CD4-positive, alpha-beta T cell treated with Interleukin-4 for 1 hour (primary cell): ENCODE results near the gene SLIT1.

Experiments used
- DNase-seq, 2 donors: peaks; one replicate each; pipeline ENCODE4 v3.0.0-alpha.2; 2020 to 2022

Gene SLIT1

GRCh38 chr10:96992721-96993120 is 193.0 kb downstream of the SLIT1 start:
- DNase-seq, result no peak

GRCh38 chr10:96991313-96991841 is 194.4 kb downstream of the SLIT1 start:
- no peak for DNase-seq

GRCh38 chr10:96988426-96988825 is 197.3 kb downstream of the SLIT1 start:
- no peak for DNase-seq

- DNase-seq, result no peak
These were observed 197.9 kb downstream of the SLIT1 start for GRCh38 chr10:96987842-96988175.

- DNase-seq, result no peak
These were observed 198.5 kb downstream of the SLIT1 start for GRCh38 chr10:96987141-96987841.

GRCh38 chr10:96986200-96986856 is 199.4 kb downstream of the SLIT1 start:
- no peak for DNase-seq

- no peak for DNase-seq
These were observed 201.1 kb downstream of the SLIT1 start for GRCh38 chr10:96984541-96985131.

GRCh38 chr10:96982149-96982930 is 203.4 kb downstream of the SLIT1 start:
- no peak for DNase-seq

- DNase-seq, result no peak
These were observed 207.1 kb downstream of the SLIT1 start for GRCh38 chr10:96978621-96979154.

- DNase-seq, result no peak
These were observed 210.6 kb downstream of the SLIT1 start for GRCh38 chr10:96975136-96975535.

GRCh38 chr10:96973809-96974747 is 211.7 kb downstream of the SLIT1 start:
- DNase-seq, result no peak

GRCh38 chr10:96972264-96972663 is 213.5 kb downstream of the SLIT1 start:
- DNase-seq, result no peak

GRCh38 chr10:96971324-96971723 is 214.4 kb downstream of the SLIT1 start:
- no peak for DNase-seq

GRCh38 chr10:96968682-96969423 is 216.9 kb downstream of the SLIT1 start:
- no peak for DNase-seq

GRCh38 chr10:96967847-96968246 is 217.9 kb downstream of the SLIT1 start:
- no peak for DNase-seq

GRCh38 chr10:96964131-96964530 is 221.6 kb downstream of the SLIT1 start:
- no peak for DNase-seq

GRCh38 chr10:96960872-96961271 is 224.9 kb downstream of the SLIT1 start:
- no peak for DNase-seq

GRCh38 chr10:96959733-96960132 is 226.0 kb downstream of the SLIT1 start:
- no peak for DNase-seq

GRCh38 chr10:96958071-96958470 is 227.7 kb downstream of the SLIT1 start:
- no peak for DNase-seq

GRCh38 chr10:96955794-96956193 is 230.0 kb downstream of the SLIT1 start:
- no peak for DNase-seq

GRCh38 chr10:96951954-96952353 is 233.8 kb downstream of the SLIT1 start:
- DNase-seq, result no peak
